GM21576 (cell line): ENCODE measurements around the gene UBL7.
"Not testable (repeated sequence)": the region's sequence is repeated elsewhere in the genome, so short reads cannot be mapped to it uniquely, and the experiment has no call there.

ENCODE experiments used
- ATAC-seq: cut with Tn5 transposase; IDR thresholded peaks from one replicate; pipeline ENCODE4 v1.9.1; 2021; ENCODE audit warnings: mild to moderate bottlenecking, moderate library complexity; ENCODE audit not compliant: unreplicated experiment

Gene UBL7

DNA sequence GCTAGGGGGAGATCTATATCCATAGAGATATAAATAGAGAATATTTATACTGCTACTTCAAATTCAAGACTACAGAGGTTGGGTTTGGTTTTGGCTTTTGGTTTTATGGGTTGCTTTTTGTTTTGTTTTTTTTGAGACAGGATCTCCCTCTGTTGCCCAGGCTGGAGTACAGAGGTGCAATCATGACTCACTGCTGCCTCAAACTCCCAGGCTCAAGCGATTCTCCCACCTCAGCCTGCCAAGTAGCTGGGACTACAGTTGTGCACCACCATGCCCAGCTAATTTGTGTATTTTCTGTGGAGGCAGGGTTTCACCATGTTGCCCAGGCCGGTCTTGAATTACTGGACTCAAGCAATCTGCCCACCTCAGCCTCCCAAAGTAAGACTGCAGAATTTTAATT lies 3.9 kb upstream of the UBL7 start:
- ATAC-seq: no peak

DNA sequence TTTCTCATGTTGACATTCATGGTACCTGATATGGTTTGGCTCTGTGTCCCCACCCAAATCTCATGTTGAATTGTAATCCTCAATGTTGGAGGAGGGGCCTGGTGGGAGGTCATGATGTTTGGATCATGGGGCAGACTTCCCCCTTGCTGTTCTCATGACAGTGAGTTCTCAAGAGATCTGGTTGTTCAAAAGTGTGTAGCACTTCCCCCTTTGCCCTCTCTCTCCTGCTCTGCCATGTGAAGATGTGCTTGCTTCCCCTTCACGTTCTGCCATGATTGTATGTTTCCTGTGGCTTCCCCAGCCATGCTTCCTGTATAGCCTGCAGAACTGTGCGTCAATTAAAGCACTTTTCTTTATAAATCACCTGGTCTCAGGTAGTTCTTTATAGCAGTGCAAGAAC lies 3.3 kb upstream of the UBL7 start:
- no peak for ATAC-seq

GRCh38 chr15:74463634-74464033 lies 2.7 kb upstream of the UBL7 start:
- no peak for ATAC-seq

GRCh38 chr15:74461847-74462511 lies 1.0 kb upstream of the UBL7 start:
- ATAC-seq: no peak

DNA sequence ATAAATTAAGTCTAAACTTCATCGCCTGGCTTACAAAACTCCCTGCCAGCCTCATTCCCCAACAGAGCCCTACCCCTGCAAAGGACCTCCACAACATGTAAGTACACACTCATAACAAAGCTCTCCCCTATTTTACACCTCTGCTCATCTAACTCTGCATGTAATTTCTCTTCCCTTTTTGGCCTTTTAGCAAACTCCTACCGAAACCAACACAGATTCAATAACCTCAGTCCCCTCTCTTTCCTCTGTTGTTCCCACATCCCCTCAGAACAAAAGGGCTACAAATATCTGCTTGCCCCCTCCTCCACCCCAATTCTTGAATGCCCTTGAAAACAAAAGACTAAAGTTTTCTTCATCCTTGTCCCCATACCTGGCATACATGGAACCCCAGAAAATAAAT lies 662 bp downstream of the UBL7 start:
- ATAC-seq: no peak

DNA sequence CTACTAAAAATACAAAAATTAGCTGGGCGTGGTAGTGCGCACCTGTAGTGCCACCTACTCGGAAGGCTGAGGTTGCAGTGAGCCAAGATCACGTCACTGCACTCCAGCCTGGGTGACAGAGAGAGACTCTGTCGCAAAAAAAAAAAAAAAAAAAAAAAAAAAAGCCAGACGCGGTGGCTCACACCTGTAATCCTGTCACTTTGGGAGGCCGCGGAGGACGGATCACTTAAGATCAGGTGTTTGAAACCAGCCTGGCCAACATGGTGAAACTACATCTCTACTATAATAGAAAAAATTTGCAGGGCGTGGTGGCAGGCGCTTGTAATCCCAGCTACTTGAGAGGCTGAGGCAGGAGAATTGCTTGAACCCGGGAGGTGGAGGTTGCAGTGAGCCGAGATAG lies 1.2 kb downstream of the UBL7 start:
- not testable (repeated sequence) for ATAC-seq

DNA sequence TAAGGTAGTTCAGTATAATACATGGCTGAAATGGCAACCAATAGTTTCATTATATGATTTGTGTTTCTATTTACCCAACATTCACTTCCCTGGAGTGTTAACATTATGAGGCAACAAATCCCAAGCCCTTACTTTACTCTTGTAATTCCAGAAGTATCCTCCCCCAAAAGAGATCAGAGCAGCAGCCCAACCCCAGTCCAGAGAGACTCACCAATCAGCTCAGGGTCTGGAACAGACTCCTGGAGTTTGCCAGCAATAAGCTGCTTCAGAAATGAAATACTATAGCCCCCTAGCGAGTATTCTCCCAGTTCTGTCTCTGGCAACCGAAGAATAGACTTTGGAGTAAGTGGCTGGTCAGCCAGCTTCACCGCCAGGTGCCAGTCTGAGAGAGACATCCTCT lies 2.5 kb downstream of the UBL7 start:
- ATAC-seq: no peak

- ATAC-seq: not testable (repeated sequence)
These were observed 3.9 kb downstream of the UBL7 start for GRCh38 chr15:74457036-74457435.

DNA sequence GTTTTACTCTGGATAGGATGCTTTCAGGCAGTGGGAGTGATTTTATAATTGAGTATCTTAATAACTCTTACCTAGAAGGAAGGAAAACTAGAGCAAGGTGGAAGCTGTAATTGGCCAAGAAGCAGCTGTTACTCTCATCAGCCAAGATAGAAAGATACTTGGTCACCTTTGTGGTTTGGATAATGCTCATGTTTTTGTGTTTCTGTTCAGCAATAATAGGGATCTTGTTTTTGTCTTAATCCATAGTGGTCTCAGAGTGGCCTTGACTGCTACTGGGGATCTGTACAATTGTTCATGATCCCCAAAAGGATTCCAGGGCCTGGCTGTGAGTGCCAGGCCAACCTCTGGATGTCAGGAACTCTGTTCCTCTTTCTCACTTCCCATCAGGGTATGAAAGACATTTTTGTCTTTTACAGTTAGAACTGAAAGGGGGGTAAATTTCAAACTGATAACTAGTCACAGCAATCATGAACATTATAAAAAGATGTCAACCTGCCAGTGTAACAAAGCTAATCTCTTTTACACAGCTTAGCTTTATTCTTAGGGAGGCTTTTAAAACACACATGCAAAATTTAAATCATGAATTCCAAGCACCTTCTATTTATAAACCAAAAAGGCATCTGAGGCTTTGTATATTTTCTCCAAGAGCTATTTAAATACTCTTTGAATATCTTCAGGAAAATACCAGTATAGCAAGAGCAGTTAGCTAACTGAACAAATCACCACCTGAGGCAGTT lies 6.0 kb downstream of the UBL7 start:
- no peak for ATAC-seq

- ATAC-seq: no peak
These were observed 6.8 kb downstream of the UBL7 start for GRCh38 chr15:74453925-74454763.

DNA sequence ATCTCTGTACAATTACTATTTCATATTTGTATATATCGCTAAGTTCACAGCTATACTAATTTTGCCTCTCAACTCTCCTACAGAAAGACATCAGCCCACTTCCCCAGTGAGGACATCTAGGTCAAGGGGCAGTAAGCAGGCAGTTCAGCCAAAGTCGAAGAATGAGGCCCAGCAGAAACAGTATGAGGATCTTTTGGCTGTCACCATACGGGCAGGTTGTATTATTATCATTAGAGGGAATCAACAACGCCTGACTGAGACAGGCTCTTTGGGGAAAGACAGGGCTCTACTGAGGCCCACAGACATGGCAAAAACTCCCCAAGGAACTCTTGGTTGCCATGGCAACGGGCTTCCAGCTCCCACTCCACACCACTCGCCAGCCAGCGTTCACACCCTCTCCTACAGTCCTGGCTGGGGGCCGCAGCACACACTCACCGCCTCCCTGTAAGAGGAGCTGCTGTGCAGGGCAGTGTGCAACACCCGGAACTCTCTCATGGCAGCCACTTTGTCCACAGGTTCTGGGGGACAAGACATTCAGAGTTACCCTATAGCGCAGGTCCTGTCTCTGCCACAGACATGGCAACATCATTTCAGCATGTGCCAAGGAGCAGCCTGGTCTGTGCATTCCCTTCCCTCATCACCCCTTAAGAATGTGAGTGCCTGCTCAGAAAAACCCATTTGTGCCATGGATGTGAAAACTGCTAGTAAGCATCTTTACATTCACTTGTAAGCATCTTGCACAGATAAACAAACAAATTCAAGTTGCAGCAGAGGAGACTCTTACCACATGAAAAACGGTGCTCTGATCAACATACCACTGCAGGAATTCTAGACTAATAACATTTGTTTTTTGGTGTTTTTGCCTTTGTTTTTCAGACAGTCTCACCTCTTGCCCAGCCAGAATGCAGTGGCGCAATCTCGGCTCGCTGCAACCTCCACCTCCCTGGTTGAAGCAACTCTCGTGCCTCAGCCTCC lies 8.8 kb downstream of the UBL7 start:
- ATAC-seq: no peak

DNA sequence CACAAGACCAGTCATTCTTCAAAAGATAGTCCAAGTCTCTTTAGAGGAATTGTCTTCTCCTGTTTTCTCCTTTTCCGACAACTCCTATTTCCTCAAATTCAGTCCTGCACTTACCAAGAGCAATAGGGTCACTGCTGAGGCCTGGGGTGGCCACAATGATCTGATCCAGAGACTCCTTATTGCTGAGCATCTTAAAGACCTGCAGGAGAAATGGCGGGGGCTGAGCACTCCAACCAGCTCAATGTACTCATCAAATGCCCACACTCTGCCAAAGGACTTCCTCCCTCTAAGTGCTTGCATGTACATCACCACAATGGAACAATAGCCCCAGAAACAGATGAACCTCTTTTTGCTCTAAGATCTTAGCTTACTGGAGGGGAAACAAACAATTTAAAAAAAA lies 9.6 kb downstream of the UBL7 start:
- ATAC-seq: no peak

- no peak for ATAC-seq
These were observed 11.2 kb downstream of the UBL7 start for GRCh38 chr15:74449643-74450205.

DNA sequence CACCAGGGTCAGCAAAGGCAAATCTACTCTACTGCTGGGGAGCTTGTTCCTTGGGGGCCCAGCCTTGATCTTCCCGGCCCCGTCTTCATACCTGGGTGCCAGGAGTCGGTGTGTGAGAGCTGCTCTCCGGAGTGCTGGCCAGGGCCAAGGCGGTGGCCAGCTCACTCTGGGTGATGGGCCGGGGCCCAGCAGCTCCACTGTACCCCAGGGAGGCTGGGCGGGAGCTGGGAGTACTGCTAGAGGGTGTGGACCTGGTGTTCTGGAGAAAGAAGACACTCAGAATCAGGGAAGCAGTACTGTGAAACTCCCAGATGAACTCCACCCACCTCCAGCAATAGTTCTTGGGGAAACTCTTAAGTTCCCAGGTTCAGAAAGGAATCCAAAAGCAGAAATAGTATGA lies 11.9 kb downstream of the UBL7 start:
- ATAC-seq: no peak

DNA sequence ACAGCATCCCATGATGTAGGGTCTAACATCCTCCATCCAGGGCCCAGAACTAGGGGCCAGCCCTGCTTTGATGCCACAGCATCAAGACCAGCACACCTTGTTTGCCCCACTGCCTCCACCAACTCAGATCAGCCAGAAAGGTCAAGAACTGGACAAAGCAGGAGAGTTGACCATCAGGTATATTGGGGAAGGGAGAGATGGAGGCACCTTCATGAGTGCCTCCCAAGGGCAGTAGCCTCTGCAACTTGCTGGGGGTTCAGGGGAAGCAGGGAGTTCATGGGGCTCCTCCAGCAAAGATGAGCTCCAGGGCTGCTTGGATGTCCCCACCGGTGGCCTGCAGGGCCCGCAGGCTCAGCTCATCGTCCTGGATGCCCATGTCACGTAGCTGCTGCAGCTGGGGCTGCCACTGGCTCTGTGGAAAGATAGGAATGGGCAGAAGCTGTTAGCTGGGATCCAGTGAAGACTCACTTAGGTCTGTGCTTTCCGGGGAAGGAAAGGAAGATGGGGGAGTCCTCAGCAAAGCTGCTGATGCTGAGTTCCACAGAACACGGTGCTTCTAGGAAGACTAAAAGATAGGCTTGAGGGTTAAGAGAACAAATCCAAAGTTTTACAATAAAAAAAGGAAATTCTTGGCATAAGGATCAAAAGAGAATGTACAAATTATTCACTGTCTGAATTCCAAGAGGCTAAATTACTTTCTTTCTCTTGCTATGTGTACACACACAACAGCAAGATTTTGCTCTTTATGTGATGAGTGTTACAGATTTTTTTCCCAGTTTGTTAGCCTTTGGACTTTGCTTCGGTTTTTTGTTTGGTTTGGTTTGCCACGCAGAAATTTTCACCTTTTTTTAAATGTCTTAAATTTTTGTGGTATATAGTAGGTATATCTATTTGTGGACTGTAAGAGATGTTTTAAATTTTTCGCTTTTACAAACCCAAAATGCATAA lies 14.9 kb downstream of the UBL7 start:
- ATAC-seq: no peak

GRCh38 chr15:74444106-74445062 lies 16.6 kb downstream of the UBL7 start:
- ATAC-seq: no peak

DNA sequence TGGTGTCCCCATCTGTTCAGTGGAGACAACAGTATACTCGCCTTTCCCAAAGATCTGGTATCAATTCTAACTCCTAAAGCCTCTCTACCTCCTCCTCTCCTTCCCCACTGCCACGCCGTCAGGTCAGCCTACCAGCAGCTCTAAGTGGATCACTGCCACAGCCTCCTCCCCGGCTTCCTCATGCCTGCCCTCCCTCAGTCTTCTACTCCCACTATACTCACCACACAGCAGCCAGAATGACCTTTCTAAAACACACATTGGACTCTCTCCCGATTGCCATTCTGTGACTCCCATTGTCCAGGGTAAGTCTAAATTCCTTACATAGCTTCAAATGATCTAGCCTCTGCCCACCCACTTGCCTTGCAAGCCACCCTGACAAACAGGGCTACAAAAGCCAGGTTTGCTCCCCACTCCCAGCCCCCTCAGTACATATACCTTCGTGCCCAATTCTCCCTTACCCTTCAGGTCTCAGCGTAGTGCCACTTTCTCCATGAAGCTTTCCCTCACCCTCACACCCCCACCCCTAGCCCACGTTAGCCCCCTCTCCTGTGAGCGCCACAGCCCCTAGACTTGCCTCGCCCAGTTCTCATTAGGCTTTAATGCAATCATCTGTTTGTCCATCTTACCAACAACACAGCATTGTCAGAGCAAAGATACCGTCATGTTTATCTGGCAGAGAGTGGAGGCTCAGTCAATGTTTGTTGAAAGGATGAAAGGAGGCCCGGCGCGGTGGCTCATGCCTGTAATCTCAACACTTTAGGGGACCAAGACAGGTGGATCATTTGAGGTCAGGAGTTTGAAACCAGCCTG lies 17.7 kb downstream of the UBL7 start:
- no peak for ATAC-seq
